Osteocyte (in vitro differentiated cells): ENCODE measurements around the gene KRT35. TPM values are rescaled to one million over a fixed set of nuclear protein-coding genes. Genes with fewer than 3 reads are reported as not detected.

Source experiments
- DNase-seq: peaks from one replicate; pipeline ENCODE4 v3.0.0; 2021; ENCODE audit warnings: mixed read lengths; ENCODE audit not compliant: unreplicated experiment; ENCODE audit errors: extremely low spot score
- H3K27ac Mint-ChIP-seq: one replicate; pipeline ENCODE4 v1.8.0; 2021; ENCODE audit warnings: mild to moderate bottlenecking, mixed read lengths; ENCODE audit not compliant: unreplicated experiment
- H3K27me3 Mint-ChIP-seq: one replicate; pipeline ENCODE4 v1.8.0; 2021; ENCODE audit warnings: mixed read lengths; ENCODE audit not compliant: unreplicated experiment
- H3K36me3 Mint-ChIP-seq: one replicate; pipeline ENCODE4 v1.8.0; 2021; ENCODE audit warnings: mixed read lengths; ENCODE audit not compliant: unreplicated experiment
- H3K4me1 Mint-ChIP-seq: one replicate; pipeline ENCODE4 v1.8.0; 2021; ENCODE audit warnings: mixed read lengths; ENCODE audit not compliant: unreplicated experiment
- H3K4me3 Mint-ChIP-seq: one replicate; pipeline ENCODE4 v1.8.0; 2021; ENCODE audit warnings: mild to moderate bottlenecking, moderate library complexity, mixed read lengths; ENCODE audit not compliant: unreplicated experiment
- H3K9me3 Mint-ChIP-seq: one replicate; pipeline ENCODE4 v1.8.0; 2021; ENCODE audit warnings: mixed read lengths; ENCODE audit not compliant: unreplicated experiment
- total RNA-seq: library from RNA; stranded (reverse); gene quantifications from 2 replicates; pipeline ENCODE4 v1.2.1, GENCODE V29; 2021
- TF ChIP-seq, protein P1 (sequence below): fragments of 200-600 bp; sonication (generic); IDR thresholded peaks from 2 replicates; pipeline ENCODE4 v1.5.0; 2021; ENCODE audit warnings: antibody characterized with exemption, mild to moderate bottlenecking, moderate library complexity

The KRT35 gene
- total RNA-seq, 1 donor from 2014 or later = not detected

DNA sequence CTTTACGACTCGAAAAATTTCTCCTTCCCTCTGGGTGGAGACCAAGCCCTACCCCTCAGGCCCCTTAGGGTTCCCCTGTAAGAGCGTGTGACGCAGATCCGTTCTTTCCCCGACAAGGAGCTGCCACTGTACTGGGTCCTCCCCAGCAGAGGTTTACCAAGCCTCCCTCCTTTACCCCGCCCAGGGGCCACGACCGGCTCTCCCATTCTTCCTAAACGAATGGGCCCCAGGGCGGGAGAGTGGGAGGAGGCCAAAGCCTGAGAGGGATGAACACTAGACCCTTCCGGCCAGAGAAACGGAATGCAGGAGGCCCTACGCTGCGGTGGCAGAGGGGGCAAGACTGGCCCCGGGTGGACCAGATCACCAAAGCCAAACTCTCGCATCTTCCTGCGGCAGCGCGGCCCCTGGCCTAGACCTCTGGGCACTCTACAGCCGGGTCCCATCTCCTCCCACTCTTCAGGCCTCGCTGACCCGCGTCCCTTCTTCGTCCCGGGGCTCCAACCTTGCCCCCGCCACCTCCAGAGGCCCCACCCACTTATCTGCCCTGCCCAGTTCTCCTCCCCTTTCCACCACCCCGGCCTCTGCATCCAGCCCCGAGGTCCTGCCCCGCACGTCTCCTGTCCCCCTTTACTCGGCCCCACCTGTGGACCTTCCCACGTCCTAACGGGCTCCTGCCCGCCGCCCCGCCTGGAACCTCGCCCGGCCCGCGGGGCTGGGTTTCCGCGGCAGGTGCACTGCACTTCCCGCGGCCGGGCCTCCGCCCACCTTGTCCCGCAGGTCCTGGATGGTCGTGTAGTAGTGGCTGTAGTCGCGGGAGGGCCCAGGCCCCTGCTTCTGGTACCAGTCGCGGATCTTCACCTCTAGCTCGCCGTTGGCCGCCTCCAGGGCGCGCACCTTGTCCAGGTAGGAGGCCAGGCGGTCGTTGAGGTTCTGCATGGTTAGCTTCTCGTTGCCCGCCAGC, 46.4 kb upstream of the KRT35 start:
- TF ChIP-seq, protein P1, sequence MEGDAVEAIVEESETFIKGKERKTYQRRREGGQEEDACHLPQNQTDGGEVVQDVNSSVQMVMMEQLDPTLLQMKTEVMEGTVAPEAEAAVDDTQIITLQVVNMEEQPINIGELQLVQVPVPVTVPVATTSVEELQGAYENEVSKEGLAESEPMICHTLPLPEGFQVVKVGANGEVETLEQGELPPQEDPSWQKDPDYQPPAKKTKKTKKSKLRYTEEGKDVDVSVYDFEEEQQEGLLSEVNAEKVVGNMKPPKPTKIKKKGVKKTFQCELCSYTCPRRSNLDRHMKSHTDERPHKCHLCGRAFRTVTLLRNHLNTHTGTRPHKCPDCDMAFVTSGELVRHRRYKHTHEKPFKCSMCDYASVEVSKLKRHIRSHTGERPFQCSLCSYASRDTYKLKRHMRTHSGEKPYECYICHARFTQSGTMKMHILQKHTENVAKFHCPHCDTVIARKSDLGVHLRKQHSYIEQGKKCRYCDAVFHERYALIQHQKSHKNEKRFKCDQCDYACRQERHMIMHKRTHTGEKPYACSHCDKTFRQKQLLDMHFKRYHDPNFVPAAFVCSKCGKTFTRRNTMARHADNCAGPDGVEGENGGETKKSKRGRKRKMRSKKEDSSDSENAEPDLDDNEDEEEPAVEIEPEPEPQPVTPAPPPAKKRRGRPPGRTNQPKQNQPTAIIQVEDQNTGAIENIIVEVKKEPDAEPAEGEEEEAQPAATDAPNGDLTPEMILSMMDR = no peak
- Mint-ChIP-seq H3K9me3 (no peaks in the 10 kb centered on the region), H3K36me3 (no peaks in the 10 kb centered on the region), H3K27me3 (peaks cover 24% of the 10 kb centered on the region), H3K4me1 (peaks cover 9% of the 10 kb centered on the region), H3K27ac (no peak overlapping the region), H3K4me3 (peak overlapping the region; percentile 59)
- DNase-seq = no peak

DNA sequence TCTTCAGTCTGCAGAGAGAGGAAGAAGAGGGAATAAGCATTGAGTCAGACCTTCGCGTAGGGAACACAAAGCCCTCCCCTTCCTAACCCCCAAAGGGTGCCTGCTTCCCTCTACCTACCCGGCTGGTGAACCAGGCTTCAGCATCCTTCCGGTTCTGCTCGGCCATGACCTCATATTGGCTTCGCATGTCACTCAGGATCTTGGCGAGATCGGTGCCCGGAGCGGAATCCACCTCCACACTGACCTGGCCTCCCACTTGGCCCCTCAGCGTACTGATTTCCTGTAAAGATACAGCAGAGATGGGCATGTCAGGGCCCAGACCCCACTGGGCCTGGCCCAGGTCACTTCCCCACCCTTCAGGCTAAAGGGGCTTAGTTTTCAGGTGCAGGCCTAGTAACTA, 43.3 kb upstream of the KRT35 start:
- H3K9me3 Mint-ChIP-seq = no peaks in the 10 kb centered on the region
- H3K27me3 Mint-ChIP-seq = peaks cover 18% of the 10 kb centered on the region
- H3K4me1 Mint-ChIP-seq = peaks cover 20% of the 10 kb centered on the region
- TF ChIP-seq, protein P1 = no peak
- no peaks in the 10 kb centered on the region for H3K36me3 Mint-ChIP-seq
- DNase-seq = no peak
- no peak overlapping the region for H3K4me3 Mint-ChIP-seq
- no peak overlapping the region for H3K27ac Mint-ChIP-seq

DNA sequence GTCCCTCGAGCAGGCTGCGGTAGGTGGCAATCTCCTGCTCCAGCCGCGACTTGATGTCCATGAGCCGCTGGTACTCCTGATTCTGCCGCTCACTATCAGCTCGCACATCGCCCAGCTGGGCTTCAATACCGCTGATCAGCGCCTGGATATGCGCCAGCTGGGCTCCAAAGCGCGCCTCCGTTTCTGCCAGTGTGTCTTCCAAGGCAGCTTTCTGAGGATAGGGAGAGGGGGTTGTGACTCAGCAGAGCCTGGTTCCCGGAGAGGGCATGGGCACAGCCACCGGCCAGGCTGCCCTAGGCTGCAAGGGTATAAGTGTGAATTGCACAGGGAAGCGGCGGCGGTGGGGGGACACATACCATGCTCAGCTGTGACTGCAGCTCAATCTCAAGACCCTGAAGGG, 42.8 kb upstream of the KRT35 start:
- TF ChIP-seq, protein P1 = no peak
- Mint-ChIP-seq H3K9me3 (no peaks in the 10 kb centered on the region), H3K4me3 (no peak overlapping the region), H3K27me3 (peaks cover 13% of the 10 kb centered on the region), H3K27ac (no peak overlapping the region), H3K4me1 (peaks cover 20% of the 10 kb centered on the region), H3K36me3 (no peaks in the 10 kb centered on the region)
- no peak for DNase-seq

DNA sequence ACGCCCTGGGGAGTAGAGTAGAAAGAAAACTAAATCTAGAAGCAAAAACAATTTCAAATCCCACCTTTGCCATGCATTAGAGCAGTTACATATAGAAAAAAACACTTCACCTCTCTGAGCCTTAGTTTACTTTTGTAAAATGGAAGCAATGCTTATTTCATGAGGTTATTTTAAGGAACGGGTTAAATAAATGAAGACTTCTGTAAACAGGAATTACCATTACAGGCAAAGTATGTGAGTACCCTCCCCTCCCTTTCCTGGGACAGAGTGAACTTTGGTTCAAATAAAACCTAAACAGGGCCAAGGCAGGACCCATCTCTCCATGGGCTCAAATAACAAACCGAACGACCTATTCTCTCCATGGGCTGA, 42.3 kb upstream of the KRT35 start:
- no peak for DNase-seq
- Mint-ChIP-seq H3K9me3 (no peaks in the 10 kb centered on the region), H3K4me3 (no peak overlapping the region), H3K27ac (no peak overlapping the region), H3K27me3 (peaks cover 8% of the 10 kb centered on the region), H3K36me3 (no peaks in the 10 kb centered on the region), H3K4me1 (peaks cover 18% of the 10 kb centered on the region)
- TF ChIP-seq, protein P1 = no peak
